Measurements from ENCODE around the gene RHOF.
"Not testable (repeated sequence)": the region's sequence is repeated elsewhere in the genome, so short reads cannot be mapped to it uniquely, and the experiment has no call there.

RHOF gene

GRCh38 chr12:121766290-121767039 is 27.0 kb downstream of the RHOF start:
- Histone ChIP-seq H3K27me3 (no peaks in the 10 kb centered on the region), H3K4me3 (ENCODE audit: low read depth in 1 of 2, low read length in 1 of 2) (no peak overlapping the region), H3K36me3 (no peaks in the 10 kb centered on the region), H3K9me3 (no peaks in the 10 kb centered on the region), H3K4me1 (ENCODE audit: control insufficient read depth in 1 of 2, insufficient read depth in 1 of 2, low read depth in 1 of 2, low read length in 1 of 2) (no peaks in the 10 kb centered on the region), H3K27ac (no peak overlapping the region)
- TF ChIP-seq CTCF (IDR thresholded peaks at IDR 0.05): no peak

GRCh38 chr12:121765573-121765972 is 27.9 kb downstream of the RHOF start:
- Histone ChIP-seq H3K27me3 (no peaks in the 10 kb centered on the region), H3K27ac (no peak overlapping the region), H3K36me3 (no peaks in the 10 kb centered on the region), H3K9me3 (no peaks in the 10 kb centered on the region), H3K4me1 (ENCODE audit: control insufficient read depth in 1 of 2, insufficient read depth in 1 of 2, low read depth in 1 of 2, low read length in 1 of 2) (no peaks in the 10 kb centered on the region), H3K4me3 (ENCODE audit: low read depth in 1 of 2, low read length in 1 of 2) (no peak overlapping the region)
- no peak for TF ChIP-seq CTCF (IDR thresholded peaks at IDR 0.05)

- no peak for TF ChIP-seq CTCF (IDR thresholded peaks at IDR 0.05)
- Histone ChIP-seq H3K4me1 (ENCODE audit: control insufficient read depth in 1 of 2, insufficient read depth in 1 of 2, low read depth in 1 of 2, low read length in 1 of 2) (no peaks in the 10 kb centered on the region), H3K4me3 (ENCODE audit: low read depth in 1 of 2, low read length in 1 of 2) (no peak overlapping the region), H3K9me3 (no peaks in the 10 kb centered on the region), H3K27me3 (no peaks in the 10 kb centered on the region), H3K27ac (no peak overlapping the region), H3K36me3 (no peaks in the 10 kb centered on the region)
Measured at GRCh38 chr12:121764808-121765207, 28.7 kb downstream of the RHOF start.

DNA sequence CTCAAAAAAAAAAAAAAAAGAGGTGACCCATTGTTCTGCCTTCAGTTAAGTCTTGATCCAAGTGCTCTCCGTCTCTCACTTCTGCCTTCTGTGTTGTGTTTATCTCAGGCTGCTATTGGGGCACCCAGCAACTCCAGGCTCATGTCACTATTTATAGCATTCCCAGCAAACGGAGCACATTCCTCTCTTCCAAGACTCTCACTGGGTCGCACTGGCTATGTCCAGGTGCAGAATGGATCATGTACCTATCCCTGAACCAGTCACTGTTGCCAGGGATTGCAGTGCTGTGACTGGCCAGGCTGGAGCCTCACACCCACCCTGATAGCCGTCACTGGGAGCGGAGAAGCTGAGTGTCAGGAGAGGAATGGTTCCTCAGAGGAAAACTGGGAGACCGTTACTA is 31.2 kb downstream of the RHOF start:
- TF ChIP-seq CTCF (IDR thresholded peaks at IDR 0.05): no peak
- no peak overlapping the region for H3K27ac ChIP-seq
- H3K27me3 ChIP-seq: no peaks in the 10 kb centered on the region
- H3K36me3 ChIP-seq: no peaks in the 10 kb centered on the region
- H3K9me3 ChIP-seq: no peaks in the 10 kb centered on the region
- no peak overlapping the region for H3K4me3 ChIP-seq (ENCODE audit: low read depth in 1 of 2, low read length in 1 of 2)
- no peaks in the 10 kb centered on the region for H3K4me1 ChIP-seq (ENCODE audit: control insufficient read depth in 1 of 2, insufficient read depth in 1 of 2, low read depth in 1 of 2, low read length in 1 of 2)

DNA sequence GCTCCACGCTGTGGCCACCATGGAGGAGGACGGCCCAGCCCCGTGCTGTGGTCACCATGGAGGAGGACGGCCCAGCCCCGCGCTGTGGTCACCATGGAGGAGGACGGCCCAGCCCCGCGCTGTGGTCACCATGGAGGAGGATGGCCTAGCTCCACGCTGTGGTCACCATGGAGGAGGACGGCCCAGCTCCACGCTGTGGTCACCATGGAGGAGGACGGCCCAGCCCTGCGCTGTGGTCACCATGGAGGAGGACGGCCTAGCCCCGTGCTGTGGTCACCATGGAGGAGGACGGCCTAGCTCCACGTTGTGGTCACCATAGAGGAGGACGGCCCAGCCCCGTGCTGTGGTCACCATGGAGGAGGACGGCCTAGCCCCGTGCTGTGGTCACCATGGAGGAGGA is 35.0 kb downstream of the RHOF start:
- not testable (repeated sequence) for H3K9me3 ChIP-seq; H3K27me3 ChIP-seq; H3K4me1 ChIP-seq (ENCODE audit: control insufficient read depth in 1 of 2, insufficient read depth in 1 of 2, low read depth in 1 of 2, low read length in 1 of 2); H3K36me3 ChIP-seq; H3K4me3 ChIP-seq (ENCODE audit: low read depth in 1 of 2, low read length in 1 of 2); H3K27ac ChIP-seq

- no peaks in the 10 kb centered on the region for H3K4me1 ChIP-seq (ENCODE audit: control insufficient read depth in 1 of 2, insufficient read depth in 1 of 2, low read depth in 1 of 2, low read length in 1 of 2)
- no peaks in the 10 kb centered on the region for H3K36me3 ChIP-seq
- no peak for TF ChIP-seq CTCF (IDR thresholded peaks at IDR 0.05)
- H3K27ac ChIP-seq: no peak overlapping the region
- H3K27me3 ChIP-seq: no peaks in the 10 kb centered on the region
- H3K4me3 ChIP-seq (ENCODE audit: low read depth in 1 of 2, low read length in 1 of 2): no peak overlapping the region
- no peaks in the 10 kb centered on the region for H3K9me3 ChIP-seq
Measured at GRCh38 chr12:121755591-121755990, 37.9 kb downstream of the RHOF start.
